ENCODE results near the gene IL4. TPM values are rescaled to one million over a fixed set of nuclear protein-coding genes. Genes with fewer than 3 reads are reported as not detected.

Gene IL4
- polyA plus RNA-seq, 1 donor (not counting 4 experiments of a cell fraction or from before 2014, with no cell fraction given) = not detected

DNA sequence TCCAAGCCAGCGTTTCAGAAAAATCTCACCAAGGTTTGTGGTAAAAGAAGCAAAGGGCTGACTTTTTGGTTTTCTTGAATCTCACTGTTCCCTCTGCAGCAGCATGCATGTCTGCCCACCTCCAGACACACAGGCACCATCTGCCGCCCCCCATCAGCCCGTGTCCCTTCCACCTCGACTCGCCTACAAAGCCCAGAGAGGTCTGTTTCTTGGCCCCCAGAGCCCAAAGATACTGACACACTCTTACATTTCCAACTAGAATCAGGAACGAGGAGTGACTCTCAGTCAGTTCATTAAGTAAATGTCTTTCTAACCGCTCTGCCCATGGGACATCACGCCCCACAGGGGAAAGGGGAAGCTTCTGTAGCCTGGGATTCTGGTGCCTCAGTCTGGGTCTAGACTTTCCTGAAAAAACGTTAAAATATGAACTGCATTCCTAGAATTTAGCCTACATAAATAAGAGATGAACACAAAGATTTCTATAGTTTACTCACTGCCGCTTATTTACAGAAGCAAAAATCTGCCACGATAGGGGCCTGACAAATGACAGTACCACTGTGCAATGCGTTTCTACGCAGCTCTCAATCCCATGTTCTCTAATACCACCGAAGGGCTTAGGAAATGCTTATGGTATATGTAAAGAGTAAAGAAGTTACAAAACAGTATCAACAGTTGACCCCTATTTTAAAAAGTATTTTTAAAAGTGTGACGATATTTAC, 4.1 kb downstream of the IL4 start:
- H3K9me3 ChIP-seq (ENCODE audit: control insufficient read depth, low read depth, low read length) = no peaks in the 10 kb centered on the region
- H3K4me1 ChIP-seq (ENCODE audit: control insufficient read depth, extremely low read depth, insufficient read depth, low read length) = peaks cover 24% of the 10 kb centered on the region
- no peak overlapping the region for H2AFZ ChIP-seq (ENCODE audit: control insufficient read depth, low read length)
- dilution Hi-C loops (cut with MboI; ENCODE audit: extremely low pct_ligation_motif_present, low sequenced_read_pairs) = no loop called here
- H3K79me2 ChIP-seq (ENCODE audit: control insufficient read depth, insufficient read depth, low read length) = no peaks in the 10 kb centered on the region
- H3K36me3 ChIP-seq (ENCODE audit: control insufficient read depth in 2 of 2, extremely low read depth in 1 of 2, insufficient read depth in 2 of 2, low read length in 2 of 2) = no peaks in the 10 kb centered on the region
- no peak overlapping the region for H3K27ac ChIP-seq (ENCODE audit: control insufficient read depth, insufficient read depth, low read length)
- H3K9me1 ChIP-seq (ENCODE audit: control insufficient read depth, extremely low read depth, insufficient read depth, low read length) = no peaks in the 10 kb centered on the region
- TF ChIP-seq, protein P1, sequence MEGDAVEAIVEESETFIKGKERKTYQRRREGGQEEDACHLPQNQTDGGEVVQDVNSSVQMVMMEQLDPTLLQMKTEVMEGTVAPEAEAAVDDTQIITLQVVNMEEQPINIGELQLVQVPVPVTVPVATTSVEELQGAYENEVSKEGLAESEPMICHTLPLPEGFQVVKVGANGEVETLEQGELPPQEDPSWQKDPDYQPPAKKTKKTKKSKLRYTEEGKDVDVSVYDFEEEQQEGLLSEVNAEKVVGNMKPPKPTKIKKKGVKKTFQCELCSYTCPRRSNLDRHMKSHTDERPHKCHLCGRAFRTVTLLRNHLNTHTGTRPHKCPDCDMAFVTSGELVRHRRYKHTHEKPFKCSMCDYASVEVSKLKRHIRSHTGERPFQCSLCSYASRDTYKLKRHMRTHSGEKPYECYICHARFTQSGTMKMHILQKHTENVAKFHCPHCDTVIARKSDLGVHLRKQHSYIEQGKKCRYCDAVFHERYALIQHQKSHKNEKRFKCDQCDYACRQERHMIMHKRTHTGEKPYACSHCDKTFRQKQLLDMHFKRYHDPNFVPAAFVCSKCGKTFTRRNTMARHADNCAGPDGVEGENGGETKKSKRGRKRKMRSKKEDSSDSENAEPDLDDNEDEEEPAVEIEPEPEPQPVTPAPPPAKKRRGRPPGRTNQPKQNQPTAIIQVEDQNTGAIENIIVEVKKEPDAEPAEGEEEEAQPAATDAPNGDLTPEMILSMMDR (optimal IDR thresholded peaks at IDR 0.05 in 1 of 3, IDR thresholded peaks at IDR 0.05 in 1 of 3, conservative IDR thresholded peaks at IDR 0.05 in 1 of 3; ENCODE audit: extremely low read depth in 1 of 3, insufficient read depth in 2 of 3, low read length in 3 of 3) = no peak
- no peak for TF ChIP-seq EZH2 (IDR thresholded peaks at IDR 0.05; ENCODE audit: low read length)
- no peak overlapping the region for H3K9ac ChIP-seq (ENCODE audit: control insufficient read depth, extremely low read depth, insufficient read depth, low read length)
- H3K4me2 ChIP-seq (ENCODE audit: control insufficient read depth, extremely low read depth, insufficient read depth, low read depth, low read length) = no peak overlapping the region
- H3K4me3 ChIP-seq (ENCODE audit: control insufficient read depth in 2 of 3, extremely low read depth in 1 of 3, insufficient read depth in 2 of 3, low read depth in 1 of 3, low read length in 3 of 3) = no peak overlapping the region
- DNase-seq (ENCODE audit: low read depth, low spot score) (no peak), FAIRE-seq (no peak)
- no peaks in the 10 kb centered on the region for H3K27me3 ChIP-seq (ENCODE audit: control insufficient read depth, extremely low read depth, insufficient read depth, low read length)
- no peaks in the 10 kb centered on the region for H4K20me1 ChIP-seq (ENCODE audit: control insufficient read depth, extremely low read depth, insufficient read depth, low read length)

DNA sequence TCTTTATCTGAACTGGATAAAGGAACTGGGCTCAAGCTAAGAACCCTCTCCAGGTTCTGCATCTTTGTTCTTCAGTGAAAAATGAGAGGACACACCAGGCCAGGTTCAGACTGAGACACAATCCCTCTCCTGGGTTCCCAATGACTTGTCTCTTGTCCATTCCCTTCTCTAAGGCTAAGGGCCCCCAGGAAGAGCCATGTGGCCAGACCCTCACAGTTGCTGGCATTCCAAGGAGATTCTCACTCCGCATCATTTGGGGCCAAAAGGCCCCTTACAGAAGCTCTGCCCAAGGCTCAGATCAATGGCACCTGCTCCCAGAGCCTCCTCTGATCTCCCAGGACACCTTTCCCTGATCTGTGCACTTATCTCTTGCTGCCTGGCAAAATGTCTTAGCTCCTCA, 4.9 kb downstream of the IL4 start:
- Histone ChIP-seq H3K27ac (ENCODE audit: control insufficient read depth, insufficient read depth, low read length) (no peak overlapping the region), H3K27me3 (ENCODE audit: control insufficient read depth, extremely low read depth, insufficient read depth, low read length) (no peaks in the 10 kb centered on the region), H3K4me2 (ENCODE audit: control insufficient read depth, extremely low read depth, insufficient read depth, low read depth, low read length) (no peak overlapping the region), H3K36me3 (ENCODE audit: control insufficient read depth in 2 of 2, extremely low read depth in 1 of 2, insufficient read depth in 2 of 2, low read length in 2 of 2) (no peaks in the 10 kb centered on the region), H3K9ac (ENCODE audit: control insufficient read depth, extremely low read depth, insufficient read depth, low read length) (no peak overlapping the region), H4K20me1 (ENCODE audit: control insufficient read depth, extremely low read depth, insufficient read depth, low read length) (no peaks in the 10 kb centered on the region), H3K4me1 (ENCODE audit: control insufficient read depth, extremely low read depth, insufficient read depth, low read length) (peaks cover 24% of the 10 kb centered on the region), H3K9me3 (ENCODE audit: control insufficient read depth, low read depth, low read length) (no peaks in the 10 kb centered on the region), H3K79me2 (ENCODE audit: control insufficient read depth, insufficient read depth, low read length) (no peaks in the 10 kb centered on the region), H2AFZ (ENCODE audit: control insufficient read depth, low read length) (no peak overlapping the region), H3K9me1 (ENCODE audit: control insufficient read depth, extremely low read depth, insufficient read depth, low read length) (no peaks in the 10 kb centered on the region), H3K4me3 (ENCODE audit: control insufficient read depth in 2 of 3, extremely low read depth in 1 of 3, insufficient read depth in 2 of 3, low read depth in 1 of 3, low read length in 3 of 3) (no peak overlapping the region)
- dilution Hi-C loops (cut with MboI; ENCODE audit: extremely low pct_ligation_motif_present, low sequenced_read_pairs) = no loop called here
- no peak for FAIRE-seq
- TF ChIP-seq EZH2 (IDR thresholded peaks at IDR 0.05; ENCODE audit: low read length) = no peak
- TF ChIP-seq, protein P1 (optimal IDR thresholded peaks at IDR 0.05 in 1 of 3, IDR thresholded peaks at IDR 0.05 in 1 of 3, conservative IDR thresholded peaks at IDR 0.05 in 1 of 3; ENCODE audit: extremely low read depth in 1 of 3, insufficient read depth in 2 of 3, low read length in 3 of 3) = no peak
- DNase-seq (ENCODE audit: low read depth, low spot score) = no peak

Measured in keratinocyte (primary cell).